ENCODE results near the gene TCF3.
A peak's percentile ranks its signal among the peaks of the same experiment; 100 is the strongest.

DNA sequence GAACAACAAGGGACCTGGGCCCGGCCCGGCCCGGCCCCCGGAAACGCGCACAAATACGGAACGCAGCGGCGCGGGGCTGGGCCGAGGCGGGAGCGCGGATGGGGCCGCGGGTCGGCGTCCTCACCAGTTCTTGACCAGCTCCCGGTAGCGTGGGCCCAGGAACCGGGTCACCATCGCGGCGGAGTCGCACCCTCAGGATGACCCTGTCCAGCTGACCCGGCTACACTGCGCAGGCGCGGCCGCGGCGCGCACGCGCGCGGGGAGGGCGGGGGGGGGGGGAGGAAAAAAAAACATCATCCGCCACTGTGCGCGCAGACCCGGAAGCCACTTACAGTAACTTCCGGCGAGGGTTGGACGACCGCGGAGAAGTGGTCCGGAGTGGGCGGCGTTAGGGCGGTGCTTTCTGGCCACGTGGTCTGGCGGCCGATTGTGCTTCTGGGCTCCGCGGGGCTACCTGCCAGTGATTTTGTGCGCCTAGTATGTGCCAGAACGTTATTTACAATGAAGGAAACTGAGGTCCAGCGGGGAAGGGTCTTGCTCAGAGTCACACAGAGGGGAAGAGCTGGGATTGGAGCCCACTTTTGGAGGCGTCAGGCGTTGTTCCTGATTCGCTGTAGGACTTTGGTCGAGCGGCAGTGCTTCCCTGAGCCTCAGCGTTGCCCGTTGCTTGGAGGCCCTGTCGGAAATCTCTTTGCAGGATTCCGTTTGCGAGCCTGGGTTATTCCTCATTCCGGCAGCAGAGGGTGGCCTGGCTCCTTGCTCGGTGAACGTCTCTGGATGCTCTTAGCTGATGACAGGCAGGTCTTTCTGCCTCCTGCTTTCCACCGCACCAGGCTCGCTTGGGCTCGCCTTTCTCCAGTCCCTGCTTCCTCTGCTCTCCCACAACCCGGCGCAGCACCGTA, 46.9 kb downstream of the TCF3 start, which contains the start of gene UQCR11:
- TF ChIP-seq CBX5 (IDR thresholded peaks at IDR 0.05; ENCODE audit: low read depth, low read length) (no peak), TAF1 (IDR thresholded peaks at IDR 0.05; ENCODE audit: low read depth, low read length) (peak; percentile 72), SRF (IDR thresholded peaks at IDR 0.05; ENCODE audit: low read depth, low read length) (no peak), POLR2A (IDR thresholded peaks at IDR 0.05; ENCODE audit: control extremely low read depth in 1 of 2, low read depth in 2 of 2, low read length in 2 of 2) (peak in 1 of 2 experiments; percentile 49; a peak in 2 of 3 replicates)

All from H1 (cell line).